ENCODE measurements around the gene F10.
A peak's percentile ranks its signal among the peaks of the same experiment; 100 is the strongest.

F10 gene

DNA sequence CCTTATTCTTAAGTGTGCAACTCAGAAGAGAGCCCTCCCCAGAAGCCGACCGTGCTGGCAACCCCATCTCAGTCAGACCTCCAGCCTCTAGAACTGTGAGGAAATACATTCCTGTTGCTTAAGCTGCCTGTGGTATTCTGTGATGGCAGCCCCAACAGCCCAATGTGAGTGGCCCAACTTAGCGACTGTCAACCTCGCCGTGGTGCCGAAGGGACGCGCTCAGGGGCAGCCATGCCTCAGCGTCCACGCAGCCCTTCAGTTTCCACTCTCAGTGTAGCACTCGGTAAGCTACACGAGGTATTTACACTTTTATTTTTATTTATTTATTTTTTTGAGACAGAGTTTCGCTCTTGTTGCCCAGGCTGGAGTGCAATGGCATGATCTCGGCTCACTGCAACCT is 54.2 kb downstream of the F10 start:
- DNase-seq = no peak

DNA sequence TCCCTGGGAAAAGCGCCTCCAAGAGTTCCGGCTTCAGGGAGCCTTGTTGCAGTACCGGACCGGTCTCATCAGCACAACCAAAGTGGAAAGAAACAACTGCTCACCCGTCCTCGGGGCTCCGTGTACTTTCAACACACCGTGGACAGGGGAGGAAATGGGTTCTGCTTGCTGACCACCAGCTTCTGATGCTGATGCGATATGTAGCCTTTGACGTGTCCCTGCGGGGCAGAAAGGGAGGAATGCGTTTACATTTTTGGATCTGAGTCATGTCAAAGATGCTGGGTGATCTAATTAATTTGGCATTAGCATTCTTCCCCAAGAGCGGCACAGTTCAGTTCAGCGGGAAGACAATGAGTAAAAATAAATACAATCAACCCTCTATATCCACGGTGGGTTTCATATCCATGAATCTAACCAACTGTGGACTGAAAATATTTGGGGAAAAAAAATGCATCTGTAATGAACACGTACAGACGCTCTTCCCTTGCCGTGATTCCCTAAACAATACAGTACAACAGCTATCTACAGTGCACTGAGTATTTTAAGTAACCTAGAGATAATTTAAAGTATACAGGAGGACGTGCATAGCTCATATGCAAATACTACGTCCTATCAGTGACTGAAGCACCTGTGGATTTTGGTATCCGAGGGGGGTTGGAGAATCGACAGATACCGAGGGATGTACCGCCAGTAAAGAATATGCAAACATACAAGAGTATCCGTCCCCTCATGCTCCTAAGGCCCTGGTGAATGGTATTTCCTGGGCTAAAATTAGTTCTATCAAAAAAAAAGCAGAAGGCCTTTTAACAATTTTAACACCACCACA is 55.7 kb downstream of the F10 start:
- DNase-seq = no peak

DNA sequence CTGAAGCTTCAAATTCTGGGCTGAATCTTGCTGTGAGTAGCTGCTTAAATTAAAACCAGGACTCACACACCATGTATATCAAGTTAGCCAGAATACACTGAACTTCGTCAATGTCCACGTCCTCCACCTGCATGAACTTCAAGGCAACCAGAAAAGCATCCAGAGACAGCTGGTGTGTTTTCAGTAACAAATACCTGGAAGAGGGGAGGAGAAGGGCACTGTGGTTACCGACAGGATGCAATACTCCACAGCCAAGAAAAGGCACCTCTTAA is 56.2 kb downstream of the F10 start:
- no peak for DNase-seq

GRCh38 chr13:113179374-113180230 is 57.0 kb downstream of the F10 start:
- peak; percentile 36 for DNase-seq

GRCh38 chr13:113182046-113182445 is 59.4 kb downstream of the F10 start:
- no peak for DNase-seq

DNA sequence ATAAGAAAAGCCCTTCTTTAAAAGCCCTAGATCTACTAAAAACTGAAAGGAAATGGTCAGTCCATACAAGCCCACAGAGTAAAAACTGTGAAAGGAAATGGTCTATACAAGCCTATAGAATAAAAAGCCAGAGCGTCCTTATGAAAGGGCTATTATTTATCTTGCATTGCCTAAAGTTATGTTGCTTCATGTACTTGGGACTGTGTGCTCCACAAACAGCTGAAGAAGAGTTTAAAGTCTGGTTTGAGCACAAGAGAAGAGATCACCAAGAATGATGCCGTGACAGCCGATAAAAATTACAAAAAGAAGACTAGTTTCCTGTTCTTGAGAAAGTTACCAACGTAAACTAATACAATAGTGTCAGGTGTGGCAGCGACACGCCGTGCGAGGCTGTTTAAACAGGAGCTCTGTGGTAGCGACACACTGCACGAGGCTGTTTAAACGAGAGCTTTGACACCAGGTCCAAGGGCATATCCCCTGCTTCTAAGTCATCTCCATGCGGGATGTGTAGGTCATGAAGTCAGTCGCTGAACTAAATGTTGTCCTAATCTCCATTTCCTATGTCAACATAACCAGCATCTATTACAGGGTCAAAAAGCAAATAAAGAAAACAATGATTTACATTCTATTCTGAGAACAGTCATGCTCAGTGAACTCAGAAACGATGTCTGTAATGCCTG is 61.0 kb downstream of the F10 start:
- no peak for DNase-seq

DNA sequence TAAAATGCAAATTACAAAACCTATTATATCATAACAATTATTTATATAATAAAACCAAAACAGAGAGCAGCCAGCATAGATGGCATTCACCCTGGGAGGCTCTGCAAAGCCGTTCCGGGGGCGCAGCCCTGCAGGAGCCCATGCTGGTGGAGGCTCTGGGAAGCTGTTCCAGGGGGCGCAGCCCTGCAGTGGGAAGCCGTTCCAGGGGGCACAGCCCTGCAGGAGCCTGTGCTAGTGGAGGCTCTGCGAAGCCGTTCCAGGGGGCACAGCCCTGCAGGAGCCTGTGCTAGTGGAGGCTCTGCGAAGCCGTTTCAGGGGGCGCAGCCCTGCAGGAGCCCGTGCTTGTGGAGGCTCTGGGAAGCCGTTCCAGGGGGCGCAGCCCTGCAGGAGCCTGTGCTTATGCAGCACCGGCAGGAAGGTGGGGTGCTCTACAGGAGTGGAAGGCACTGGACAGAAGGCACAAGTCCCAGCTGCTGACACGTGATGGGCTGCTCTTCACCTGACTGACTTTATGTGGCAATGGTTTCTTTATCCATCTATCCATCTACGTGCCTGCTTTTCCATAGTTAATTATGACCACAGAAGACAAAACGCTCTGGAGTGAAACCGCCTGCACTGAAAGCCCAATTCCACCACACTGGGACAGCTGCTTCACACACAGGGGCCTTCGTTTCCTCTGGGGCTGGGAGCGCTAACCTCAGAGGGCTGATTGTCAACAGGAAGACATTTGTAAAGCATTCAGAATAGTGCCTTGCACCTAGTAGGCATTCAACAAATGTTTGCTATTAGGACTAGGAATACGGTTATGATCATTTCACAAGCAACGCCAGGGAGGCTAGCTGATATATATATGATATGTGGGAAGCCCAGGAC is 62.2 kb downstream of the F10 start:
- DNase-seq = peak; percentile 49

DNA sequence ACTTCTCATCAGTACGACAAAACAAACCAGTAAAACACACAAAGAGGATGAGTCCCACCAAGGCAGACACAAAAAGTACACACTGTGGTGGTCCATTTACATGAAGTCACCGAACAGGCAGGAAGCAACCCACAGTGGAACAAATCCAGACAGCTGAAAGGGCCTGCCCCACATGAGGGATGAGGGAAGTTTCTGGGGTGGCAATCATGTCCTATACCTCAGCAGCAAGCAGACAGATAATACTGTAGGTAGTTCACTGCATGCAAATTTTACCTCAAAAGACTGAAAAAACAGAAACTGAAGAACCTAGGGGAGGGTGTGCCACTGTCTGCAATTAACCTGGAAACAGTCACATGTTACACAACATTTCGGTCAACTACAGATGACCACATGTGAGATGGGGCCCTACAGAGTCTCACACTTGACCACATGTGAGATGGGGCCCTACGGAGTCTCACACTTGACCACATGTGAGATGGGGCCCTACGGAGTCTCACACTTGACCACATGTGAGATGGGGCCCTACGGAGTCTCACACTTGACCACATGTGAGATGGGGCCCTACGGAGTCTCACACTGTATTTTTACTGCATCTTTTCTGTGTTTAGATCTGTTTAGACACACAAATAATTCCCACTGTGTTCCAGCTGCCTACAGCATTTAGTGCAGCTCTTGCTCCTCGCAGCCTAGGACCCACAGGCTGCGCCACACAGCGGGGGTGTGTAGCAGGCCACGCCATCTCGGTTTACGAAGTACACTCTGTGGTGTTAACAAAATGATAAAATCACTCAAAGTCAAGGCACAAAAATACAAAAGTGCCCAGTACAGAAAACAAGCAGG is 63.7 kb downstream of the F10 start:
- peak; percentile 42 for DNase-seq

DNA sequence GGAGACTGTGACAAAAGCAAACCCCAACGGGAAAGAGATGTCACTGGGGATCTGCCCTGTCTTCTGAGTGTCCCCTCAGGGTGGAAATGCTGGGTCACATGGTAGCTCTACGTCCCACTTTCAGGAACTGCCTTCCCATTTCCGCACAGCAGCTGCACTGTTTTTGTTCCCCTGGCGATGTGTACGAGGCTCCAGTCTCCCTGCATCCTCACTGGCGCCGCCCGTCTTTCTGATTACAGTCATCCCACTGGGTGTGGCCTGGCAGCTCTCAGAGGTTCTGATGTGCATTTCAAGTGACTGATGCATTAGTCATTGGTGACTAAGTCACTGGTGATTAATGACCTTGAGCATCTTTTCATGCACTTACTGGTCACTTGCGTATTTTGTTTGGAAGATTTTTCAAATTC is 64.7 kb downstream of the F10 start:
- DNase-seq = no peak

GRCh38 chr13:113187883-113188665 is 65.5 kb downstream of the F10 start:
- no peak for DNase-seq

GRCh38 chr13:113190181-113190580 is 67.6 kb downstream of the F10 start:
- no peak for DNase-seq

DNA sequence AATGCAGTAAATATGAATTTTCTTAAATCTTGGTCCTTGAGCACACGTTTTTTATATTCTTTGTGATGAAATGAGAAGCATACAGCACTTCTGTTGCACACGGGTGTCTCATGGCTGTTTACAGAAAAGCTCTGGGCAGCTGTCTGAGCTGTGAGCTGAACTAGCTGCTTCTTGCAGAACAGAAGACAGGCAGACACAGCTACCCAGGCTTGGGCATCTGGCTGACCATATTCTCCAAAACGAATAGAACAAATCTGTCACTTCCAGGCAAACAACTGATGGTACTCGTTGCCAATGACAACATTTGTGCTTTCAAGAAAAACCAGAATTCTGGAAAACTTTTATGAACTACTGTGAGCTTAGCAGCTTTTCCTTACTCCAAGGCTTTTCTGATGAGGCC is 69.7 kb downstream of the F10 start:
- DNase-seq = no peak

GRCh38 chr13:113192902-113193301 is 70.3 kb downstream of the F10 start:
- no peak for DNase-seq

GRCh38 chr13:113195360-113195759 is 72.8 kb downstream of the F10 start:
- no peak for DNase-seq

- DNase-seq = no peak
These were observed 74.6 kb downstream of the F10 start for GRCh38 chr13:113196970-113197737.
